GM18505 (cell line): ENCODE data around the gene PHF20.
"Not testable (repeated sequence)": the region's sequence is repeated elsewhere in the genome, so short reads cannot be mapped to it uniquely, and the experiment has no call there.

Experiments
- ATAC-seq: cut with Tn5 transposase; IDR thresholded peaks from one replicate; pipeline ENCODE4 v1.9.1; 2021; ENCODE audit not compliant: unreplicated experiment
- POLR2A ChIP-seq: IDR thresholded peaks from 4 replicates; pipeline ENCODE4 v1.6.1; 2011; ENCODE audit warnings: borderline replicate concordance; ENCODE audit not compliant: insufficient read depth, insufficient read length; ENCODE audit errors: extremely low read depth

The PHF20 gene

GRCh38 chr20:35750611-35751010 lies 21.2 kb upstream of the PHF20 start:
- TF ChIP-seq POLR2A, result no peak
- no peak for ATAC-seq

GRCh38 chr20:35756404-35756803 lies 15.4 kb upstream of the PHF20 start:
- TF ChIP-seq POLR2A, result no peak
- no peak for ATAC-seq

GRCh38 chr20:35757098-35757705 lies 14.6 kb upstream of the PHF20 start:
- no peak for ATAC-seq
- no peak for TF ChIP-seq POLR2A

GRCh38 chr20:35761548-35761947 lies 10.3 kb upstream of the PHF20 start:
- ATAC-seq, result not testable (repeated sequence)

DNA sequence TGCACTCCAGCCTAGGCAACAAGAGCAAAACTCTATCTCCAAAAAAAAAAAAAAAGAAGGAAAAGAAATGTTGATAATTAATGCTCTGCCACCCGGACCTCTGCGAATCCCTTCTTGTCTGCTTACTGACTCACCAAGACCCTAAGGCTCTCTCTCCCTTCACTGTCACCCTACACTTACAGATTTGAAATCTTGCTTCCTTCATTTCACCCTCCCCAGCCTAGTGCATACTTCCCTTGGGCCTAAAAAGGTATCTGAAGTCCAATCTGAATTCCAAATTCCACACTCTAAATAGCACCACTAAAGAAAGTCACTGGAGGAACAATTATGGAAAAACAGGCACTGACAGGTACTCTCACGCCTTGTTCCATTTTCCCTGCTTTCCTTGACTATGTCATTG lies 9.4 kb upstream of the PHF20 start:
- TF ChIP-seq POLR2A, result no peak
- ATAC-seq, result no peak

DNA sequence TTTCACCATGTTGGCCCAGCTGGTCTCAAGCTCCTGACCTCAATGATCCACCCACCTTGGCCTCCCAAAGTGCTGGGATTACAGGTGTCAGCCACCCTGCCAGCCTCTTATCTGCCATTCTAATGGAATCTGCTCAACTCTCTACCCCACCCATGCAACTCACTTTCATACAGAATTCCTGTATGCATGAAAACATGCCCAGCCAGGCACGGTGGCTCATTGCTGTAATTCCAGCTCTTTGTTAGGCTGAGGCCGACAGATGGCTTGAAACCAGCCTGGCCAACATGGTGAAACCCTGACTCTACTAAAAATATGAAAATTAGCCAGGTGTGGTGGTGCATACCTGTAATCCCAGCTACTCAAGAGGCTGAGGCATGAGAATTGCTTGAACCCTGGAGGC lies 6.9 kb upstream of the PHF20 start:
- ATAC-seq, result not testable (repeated sequence)

DNA sequence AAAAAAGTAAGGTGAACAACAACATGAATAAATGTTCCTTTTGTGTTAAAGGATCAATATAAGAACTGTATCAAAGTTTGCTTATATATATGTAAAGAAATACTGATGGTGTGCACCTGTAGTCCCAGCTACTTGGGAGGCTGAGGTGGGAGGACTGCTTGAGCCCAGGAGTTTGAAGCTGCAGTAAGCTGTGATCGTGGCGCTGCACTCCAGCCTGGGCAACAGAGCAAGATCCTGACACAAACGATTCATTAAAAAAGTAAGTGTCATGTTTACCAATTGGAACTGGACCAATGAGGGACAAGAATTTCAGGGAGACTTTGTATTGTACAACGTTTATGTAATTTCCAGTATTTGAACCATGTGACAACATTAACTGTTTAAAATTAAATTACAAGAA lies 5.0 kb upstream of the PHF20 start:
- no peak for ATAC-seq
- no peak for TF ChIP-seq POLR2A

DNA sequence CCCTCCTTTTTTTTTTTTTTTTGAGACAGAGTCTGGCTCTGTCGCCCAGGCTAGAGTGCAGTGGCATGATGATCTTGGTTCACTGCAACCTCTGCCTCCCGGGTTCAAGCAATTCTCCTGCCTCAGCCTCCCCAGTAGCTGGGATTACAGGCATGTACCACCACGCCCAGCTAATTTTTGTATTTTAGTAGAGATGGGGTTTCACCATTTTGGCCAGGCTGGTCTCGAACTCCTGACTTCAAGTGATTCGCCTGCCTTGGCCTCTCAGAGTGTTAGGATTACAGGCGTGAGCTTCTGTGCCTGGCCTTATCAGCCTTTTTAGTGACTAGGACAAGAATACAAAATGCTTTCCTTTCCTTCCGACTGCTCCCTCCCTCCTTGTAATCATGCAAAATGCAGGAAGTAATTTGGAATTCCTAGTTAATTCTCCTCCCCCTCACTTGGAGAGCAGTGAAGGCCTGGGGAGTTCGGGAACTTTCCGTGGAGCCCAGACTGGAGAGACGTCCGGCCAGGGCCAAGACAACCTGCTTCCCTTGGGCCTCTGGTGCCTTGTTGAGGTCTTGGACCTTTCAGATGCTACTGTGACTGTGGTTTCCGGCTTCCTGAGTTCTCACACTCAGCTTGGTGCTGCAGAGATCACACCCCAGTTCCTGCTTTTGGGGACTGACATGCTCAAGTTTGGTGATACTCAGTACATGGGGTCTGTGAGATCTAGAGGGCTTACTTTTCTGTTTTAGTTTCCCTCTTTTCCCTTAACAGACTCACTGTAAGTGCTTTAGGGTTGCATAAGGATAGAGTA lies 3.9 kb upstream of the PHF20 start:
- peak; percentile 40 for ATAC-seq
- peak; percentile 84 for TF ChIP-seq POLR2A

GRCh38 chr20:35768731-35769664 lies 2.8 kb upstream of the PHF20 start:
- ATAC-seq, result no peak

DNA sequence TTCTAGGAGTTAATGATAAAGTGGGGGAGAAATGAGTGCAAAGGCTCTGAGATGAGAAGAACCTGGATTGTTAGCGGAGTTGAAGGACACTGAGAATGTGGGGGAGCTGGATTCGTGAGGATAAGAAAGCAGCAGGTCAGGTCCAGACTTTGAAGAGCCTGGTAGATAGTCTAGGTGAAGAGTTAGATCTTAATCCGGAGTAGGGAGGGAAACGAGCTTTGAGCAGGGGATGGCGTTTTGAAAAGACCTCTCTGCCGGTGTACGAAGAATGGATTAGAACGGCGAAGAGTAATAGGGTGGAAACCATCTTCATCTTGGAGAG lies 487 bp upstream of the PHF20 start:
- ATAC-seq, result no peak
- TF ChIP-seq POLR2A, result no peak

More at GRCh38 chr20:35768731-35769664, 2.8 kb upstream of the PHF20 start:
- TF ChIP-seq POLR2A, result peak; percentile 24

GRCh38 chr20:35772563-35773058 lies 796 bp downstream of the PHF20 start:
- TF ChIP-seq POLR2A, result no peak
- no peak for ATAC-seq

GRCh38 chr20:35773154-35773751 lies 1.4 kb downstream of the PHF20 start:
- no peak for ATAC-seq
- TF ChIP-seq POLR2A, result no peak

DNA sequence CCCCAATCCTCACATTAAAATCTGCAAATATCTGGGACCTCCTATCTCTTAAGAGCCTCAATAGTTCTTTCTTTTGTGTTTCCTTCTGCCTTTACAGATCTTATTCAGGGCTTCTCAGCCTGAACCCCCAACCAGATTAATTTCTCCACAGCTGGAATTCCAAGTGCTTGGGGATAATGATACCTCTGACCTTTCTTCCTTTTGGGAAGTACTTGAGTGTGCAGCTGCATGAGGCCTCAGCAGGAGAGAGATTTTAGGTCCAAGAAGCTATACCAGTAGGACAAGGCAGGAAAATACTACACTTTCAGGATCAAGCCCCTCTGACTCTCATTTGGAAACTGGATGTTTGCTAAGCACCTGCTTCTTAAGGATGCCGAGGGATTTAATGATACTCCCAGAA lies 2.6 kb downstream of the PHF20 start:
- ATAC-seq, result no peak
- TF ChIP-seq POLR2A, result no peak
